OCI-LY1 (cell line): ENCODE data around the gene AQP11.
"Not testable (repeated sequence)": the region's sequence is repeated elsewhere in the genome, so short reads cannot be mapped to it uniquely, and the experiment has no call there.

Source experiments
- H2AFZ ChIP-seq: fragments of 200-600 bp; sonication (generic), shearing (Covaris generic); 2 replicates; pipeline ENCODE4 v1.6.0; 2014; ENCODE audit warnings: antibody characterized with exemption, mild to moderate bottlenecking, low read length
- H3F3A ChIP-seq: fragments of 200-600 bp; sonication (generic), shearing (Covaris generic); 2 replicates; pipeline ENCODE4 v1.6.0; 2014; ENCODE audit warnings: mild to moderate bottlenecking, antibody characterized with exemption, low read length, moderate library complexity; ENCODE audit not compliant: insufficient read depth
- H3K27ac ChIP-seq: fragments of 200-600 bp; sonication (generic); 2 replicates; pipeline ENCODE4 v1.5.1; 2014; ENCODE audit warnings: low read length, mixed run types, mild to moderate bottlenecking, low read depth; ENCODE audit not compliant: poor library complexity, severe bottlenecking
- H3K27me3 ChIP-seq: fragments of 200-600 bp; sonication (generic); 2 replicates; pipeline ENCODE4 v1.6.0; 2014; ENCODE audit warnings: antibody characterized with exemption, mild to moderate bottlenecking, low read length, moderate library complexity; ENCODE audit not compliant: insufficient read depth
- H3K36me3 ChIP-seq: fragments of 200-600 bp; sonication (generic); 2 replicates; pipeline ENCODE4 v1.6.1; 2014; ENCODE audit warnings: mild to moderate bottlenecking, antibody characterized with exemption, low read length, moderate library complexity, mixed read lengths; ENCODE audit not compliant: insufficient read depth
- H3K4me1 ChIP-seq: fragments of 200-600 bp; sonication (generic); 2 replicates; pipeline ENCODE4 v1.5.1; 2014; ENCODE audit warnings: mild to moderate bottlenecking, low read length, moderate library complexity; ENCODE audit not compliant: insufficient read depth, severe bottlenecking
- H3K4me2 ChIP-seq: fragments of 200-600 bp; sonication (generic), shearing (Covaris generic); 2 replicates; pipeline ENCODE4 v1.6.1; 2014; ENCODE audit warnings: low read length
- H3K4me3 ChIP-seq: fragments of 200-600 bp; sonication (generic); 2 replicates; pipeline ENCODE4 v1.5.1; 2014; ENCODE audit warnings: low read length, low read depth, mild to moderate bottlenecking, mixed read lengths; ENCODE audit not compliant: poor library complexity, severe bottlenecking
- H3K79me2 ChIP-seq: fragments of 200-600 bp; shearing (Covaris generic); 2 replicates; pipeline ENCODE4 v1.6.1; 2016; ENCODE audit warnings: mixed run types, low read length, mixed read lengths; ENCODE audit not compliant: insufficient read depth
- H3K9ac ChIP-seq: fragments of 200-600 bp; sonication (generic), shearing (Covaris generic); 2 replicates; pipeline ENCODE4 v1.6.1; 2014; ENCODE audit warnings: mild to moderate bottlenecking, low read length, mixed read lengths
- H3K9me2 ChIP-seq: fragments of 200-600 bp; sonication (generic), shearing (Covaris generic); 2 replicates; pipeline ENCODE4 v1.6.1; 2014; ENCODE audit warnings: low read depth, mild to moderate bottlenecking, low read length, mixed read lengths
- H3K9me3 ChIP-seq: fragments of 200-600 bp; shearing (Covaris generic); 2 replicates; pipeline ENCODE4 v1.6.1; 2014; ENCODE audit warnings: low read length, mixed read lengths
- H4K20me1 ChIP-seq: fragments of 200-600 bp; sonication (generic), shearing (Covaris generic); 2 replicates; pipeline ENCODE4 v1.6.0; 2016; ENCODE audit warnings: mild to moderate bottlenecking, low read length; ENCODE audit not compliant: insufficient read depth
- CTCF ChIP-seq: fragments of 200-600 bp; sonication (generic), shearing (Covaris generic); IDR thresholded peaks from 2 replicates; pipeline ENCODE4 v1.5.1; 2017; ENCODE audit warnings: mild to moderate bottlenecking, antibody characterized with exemption, low read length, moderate library complexity, mixed read lengths
- EZH2 ChIP-seq: fragments of 200-600 bp; sonication (generic), shearing (Covaris generic); IDR thresholded peaks from 2 replicates; pipeline ENCODE4 v1.8.0; 2017; ENCODE audit warnings: borderline replicate concordance, mixed run types, mild to moderate bottlenecking, antibody characterized with exemption, low read length, moderate library complexity, mixed read lengths

Gene AQP11

GRCh38 chr11:77568916-77569675 is 20.7 kb upstream of the AQP11 start:
- no peaks in the 10 kb centered on the region for H3K9me3 ChIP-seq
- H3K4me1 ChIP-seq: no peaks in the 10 kb centered on the region
- H3K9me2 ChIP-seq: no peaks in the 10 kb centered on the region
- no peaks in the 10 kb centered on the region for H3F3A ChIP-seq
- H3K36me3 ChIP-seq: no peaks in the 10 kb centered on the region
- H4K20me1 ChIP-seq: no peaks in the 10 kb centered on the region
- H3K4me3 ChIP-seq: no peak overlapping the region
- no peak overlapping the region for H3K4me2 ChIP-seq
- H2AFZ ChIP-seq: no peak overlapping the region
- TF ChIP-seq CTCF: no peak
- TF ChIP-seq EZH2: no peak
- H3K27ac ChIP-seq: no peak overlapping the region
- no peaks in the 10 kb centered on the region for H3K27me3 ChIP-seq
- H3K9ac ChIP-seq: no peak overlapping the region
- H3K79me2 ChIP-seq: no peaks in the 10 kb centered on the region

DNA sequence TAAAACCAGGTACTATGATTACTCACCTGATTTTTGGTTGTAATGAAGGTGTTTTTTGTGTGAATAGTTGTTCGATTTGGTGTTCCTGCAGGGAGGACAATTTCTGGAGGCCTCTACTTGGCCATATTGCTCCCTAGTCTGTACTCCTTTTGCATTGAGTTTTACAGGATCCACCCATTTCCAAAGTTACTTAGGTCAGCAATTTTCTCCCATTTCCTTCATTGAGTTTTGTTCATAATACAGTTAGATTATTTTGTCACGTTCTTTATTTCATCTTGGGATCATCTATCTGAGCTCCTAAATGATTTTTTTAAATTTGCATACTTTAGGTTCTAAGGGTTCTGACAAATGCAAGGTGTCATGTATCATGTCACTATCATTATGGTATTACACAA is 20.1 kb upstream of the AQP11 start:
- no peak overlapping the region for H3K4me2 ChIP-seq
- no peaks in the 10 kb centered on the region; the same call in 1 of the 2 replicates for H3K27me3 ChIP-seq
- no peak for TF ChIP-seq EZH2
- TF ChIP-seq CTCF: no peak
- no peak overlapping the region for H3K9ac ChIP-seq
- no peak overlapping the region for H3K27ac ChIP-seq
- no peak overlapping the region for H2AFZ ChIP-seq
- H3K36me3 ChIP-seq: no peaks in the 10 kb centered on the region
- no peaks in the 10 kb centered on the region for H3K9me2 ChIP-seq
- H4K20me1 ChIP-seq: no peaks in the 10 kb centered on the region
- H3K9me3 ChIP-seq: no peaks in the 10 kb centered on the region
- no peaks in the 10 kb centered on the region for H3K79me2 ChIP-seq
- H3F3A ChIP-seq: no peaks in the 10 kb centered on the region
- H3K4me3 ChIP-seq: no peak overlapping the region
- H3K4me1 ChIP-seq: no peaks in the 10 kb centered on the region

- not testable (repeated sequence) for H3K79me2 ChIP-seq, H3K4me3 ChIP-seq, H3K27ac ChIP-seq, H3K4me2 ChIP-seq, H4K20me1 ChIP-seq, H3K9ac ChIP-seq, H3K4me1 ChIP-seq, H3F3A ChIP-seq, H2AFZ ChIP-seq, H3K9me2 ChIP-seq, H3K36me3 ChIP-seq, H3K9me3 ChIP-seq, H3K27me3 ChIP-seq
These were observed 18.9 kb upstream of the AQP11 start for GRCh38 chr11:77570896-77571295.

DNA sequence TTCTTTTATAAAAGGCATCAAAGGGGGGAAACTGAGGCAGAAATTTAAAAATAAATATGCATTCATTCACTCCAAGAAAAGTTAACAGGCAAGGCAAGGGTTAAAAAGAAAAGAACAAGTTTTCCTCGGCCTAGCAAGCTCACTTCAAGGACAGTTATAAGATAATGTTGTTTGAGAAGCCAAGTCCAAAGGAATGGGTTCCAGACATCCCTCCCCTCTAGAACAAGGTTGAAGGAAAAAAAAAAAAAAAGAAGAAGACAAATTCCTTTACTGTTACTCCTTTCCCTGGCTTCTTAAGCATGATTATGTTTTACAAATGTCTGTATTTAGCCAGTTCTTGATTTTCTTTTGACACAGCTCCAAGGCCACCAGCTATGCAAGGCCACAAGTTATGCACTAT is 14.3 kb upstream of the AQP11 start:
- not testable (repeated sequence) for H3K9me2 ChIP-seq, H3K9me3 ChIP-seq, H3K9ac ChIP-seq, H3K36me3 ChIP-seq, H3K79me2 ChIP-seq, H3K27ac ChIP-seq, H3F3A ChIP-seq, H3K4me3 ChIP-seq, H3K4me1 ChIP-seq, H3K27me3 ChIP-seq, H2AFZ ChIP-seq, H3K4me2 ChIP-seq, H4K20me1 ChIP-seq
